Activated CD4-positive, alpha-beta memory T cell treated with anti-CD3 and anti-CD28 coated beads for 36 hours (primary cell): ENCODE data around the gene DNAL1. TPM values are rescaled to one million over a fixed set of nuclear protein-coding genes. Genes with fewer than 3 reads are reported as not detected.

Experiments
- CTCF ChIA-PET: fragments of 350-600 bp; sonication (Branson Sonifier 250); formaldehyde crosslinking; loops from one replicate; lab custom pipeline; 2021; ENCODE audit warnings: antibody characterized with exemption, inconsistent platforms; lab: Charles Lee
- POLR2A ChIA-PET: fragments of 350-600 bp; sonication (Branson Sonifier 250); formaldehyde crosslinking; loops from one replicate; lab custom pipeline; 2021; ENCODE audit warnings: antibody characterized with exemption; lab: Charles Lee
- DNase-seq: peaks from one replicate; pipeline ENCODE4 v3.0.0-alpha.2; 2020
- H3K27ac Mint-ChIP-seq: one replicate; pipeline ENCODE4 v1.8.0; 2021; ENCODE audit warnings: mixed read lengths
- H3K27me3 Mint-ChIP-seq: one replicate; pipeline ENCODE4 v1.8.0; 2021; ENCODE audit warnings: mixed read lengths
- H3K36me3 Mint-ChIP-seq: one replicate; pipeline ENCODE4 v1.8.0; 2021; ENCODE audit warnings: mixed read lengths
- H3K4me1 Mint-ChIP-seq: one replicate; pipeline ENCODE4 v1.8.0; 2021; ENCODE audit warnings: low read depth, mixed read lengths
- H3K4me3 Mint-ChIP-seq: one replicate; pipeline ENCODE4 v1.8.0; 2021; ENCODE audit warnings: mild to moderate bottlenecking, mixed read lengths
- H3K9me3 Mint-ChIP-seq: one replicate; pipeline ENCODE4 v1.8.0; 2021; ENCODE audit warnings: mixed read lengths
- intact Hi-C: fragments of 100-400 bp; cut with micrococcal nuclease; formaldehyde crosslinking; loops from one replicate; pipeline ENCODE4 v1.15.1; 2023
- total RNA-seq, 2 experiments: library from RNA; stranded (reverse); gene quantifications; one replicate each; pipeline ENCODE4 v1.2.3, GENCODE V29; 2021

Gene DNAL1
- total RNA-seq, 2 experiments from 2014 or later: 4.1 to 6.2 TPM

GRCh38 chr14:73726025-73726961 lies 81.5 kb downstream of the DNAL1 start:
- DNase-seq: no peak
- CTCF ChIA-PET: interaction anchor here (0.7 to 9.4 kb wide), 5 partner anchors 15 to 99 kb away, joined by 3 to 181 read pairs (median 27); no protein-coding TSS in a partner anchor
- Mint-ChIP-seq H3K4me1 (peaks cover 50% of the 10 kb centered on the region), H3K9me3 (no peaks in the 10 kb centered on the region), H3K4me3 (no peak overlapping the region), H3K36me3 (peaks cover 70% of the 10 kb centered on the region), H3K27ac (peak overlapping the region; percentile 65), H3K27me3 (no peaks in the 10 kb centered on the region)
- POLR2A ChIA-PET: no interaction called here
- intact Hi-C loops: no loop called here

GRCh38 chr14:73727166-73727565 lies 82.4 kb downstream of the DNAL1 start:
- no peak for DNase-seq
- H3K36me3 Mint-ChIP-seq: peaks cover 66% of the 10 kb centered on the region
- peak overlapping the region; percentile 60 for H3K27ac Mint-ChIP-seq
- no peaks in the 10 kb centered on the region for H3K9me3 Mint-ChIP-seq
- no peaks in the 10 kb centered on the region for H3K27me3 Mint-ChIP-seq
- no peak overlapping the region for H3K4me3 Mint-ChIP-seq
- ChIA-PET CTCF (interaction anchor here (0.7 to 9.4 kb wide), 12 partner anchors 14 to 141 kb away, joined by 3 to 181 read pairs (median 14); no protein-coding TSS in a partner anchor), POLR2A (interaction anchor here (1.2 kb wide), 1 partner anchor 9 kb away, joined by 3 read pairs; no protein-coding TSS in a partner anchor)
- H3K4me1 Mint-ChIP-seq: peaks cover 46% of the 10 kb centered on the region
- intact Hi-C loops: no loop called here

GRCh38 chr14:73728717-73729330 lies 84.0 kb downstream of the DNAL1 start:
- H3K9me3 Mint-ChIP-seq: no peaks in the 10 kb centered on the region
- H3K36me3 Mint-ChIP-seq: peaks cover 57% of the 10 kb centered on the region
- H3K27ac Mint-ChIP-seq: peak overlapping the region; percentile 78
- no peaks in the 10 kb centered on the region for H3K27me3 Mint-ChIP-seq
- H3K4me3 Mint-ChIP-seq: no peak overlapping the region
- POLR2A ChIA-PET: interaction anchor here (0.6 to 2.4 kb wide), 3 partner anchors 30 to 123 kb away, joined by 3 to 13 read pairs (median 3); partner anchors contain the start of gene PTGR2
- H3K4me1 Mint-ChIP-seq: peaks cover 35% of the 10 kb centered on the region
- CTCF ChIA-PET: interaction anchor here (0.6 to 9.4 kb wide), 41 partner anchors 8 to 593 kb away, joined by 3 to 181 read pairs (median 6); partner anchors contain the start of gene ZNF410
- intact Hi-C loops: loop anchor here (1.0 kb wide), 2 partner anchors 29 to 96 kb away; no protein-coding TSS in a partner anchor
- DNase-seq: peak; percentile 90

GRCh38 chr14:73729556-73730265 lies 84.9 kb downstream of the DNAL1 start:
- no peak overlapping the region for H3K4me3 Mint-ChIP-seq
- intact Hi-C loops: no loop called here
- H3K27me3 Mint-ChIP-seq: no peaks in the 10 kb centered on the region
- peak overlapping the region; percentile 78 for H3K27ac Mint-ChIP-seq
- peaks cover 27% of the 10 kb centered on the region for H3K4me1 Mint-ChIP-seq
- no peaks in the 10 kb centered on the region for H3K9me3 Mint-ChIP-seq
- ChIA-PET POLR2A (interaction anchor here (2.4 kb wide), 1 partner anchor 29 kb away, joined by 13 read pairs; no protein-coding TSS in a partner anchor), CTCF (interaction anchor here (0.7 to 9.4 kb wide), 30 partner anchors 10 to 221 kb away, joined by 3 to 181 read pairs (median 8); partner anchors contain the start of gene ZNF410)
- DNase-seq: no peak
- peaks cover 56% of the 10 kb centered on the region for H3K36me3 Mint-ChIP-seq

- no peak overlapping the region for H3K27ac Mint-ChIP-seq
- H3K4me1 Mint-ChIP-seq: peaks cover 18% of the 10 kb centered on the region
- CTCF ChIA-PET: interaction anchor here (2.2 to 9.4 kb wide), 4 partner anchors 23 to 94 kb away, joined by 7 to 181 read pairs (median 36); no protein-coding TSS in a partner anchor
- H3K4me3 Mint-ChIP-seq: no peak overlapping the region
- no peak for DNase-seq
- POLR2A ChIA-PET: no interaction called here
- no peaks in the 10 kb centered on the region for H3K27me3 Mint-ChIP-seq
- intact Hi-C loops: no loop called here
- peaks cover 54% of the 10 kb centered on the region for H3K36me3 Mint-ChIP-seq
- H3K9me3 Mint-ChIP-seq: no peaks in the 10 kb centered on the region
Measured at GRCh38 chr14:73731111-73731510, 86.3 kb downstream of the DNAL1 start.

GRCh38 chr14:73732006-73732405 lies 87.2 kb downstream of the DNAL1 start:
- H3K27me3 Mint-ChIP-seq: no peaks in the 10 kb centered on the region
- H3K4me3 Mint-ChIP-seq: no peak overlapping the region
- no peaks in the 10 kb centered on the region for H3K9me3 Mint-ChIP-seq
- peaks cover 13% of the 10 kb centered on the region for H3K4me1 Mint-ChIP-seq
- peak overlapping the region; percentile 11 for H3K27ac Mint-ChIP-seq
- intact Hi-C loops: no loop called here
- CTCF ChIA-PET: interaction anchor here (0.6 to 9.4 kb wide), 5 partner anchors 17 to 94 kb away, joined by 3 to 181 read pairs (median 7); no protein-coding TSS in a partner anchor
- POLR2A ChIA-PET: interaction anchor here (1.3 kb wide), 1 partner anchor 12 kb away, joined by 3 read pairs; no protein-coding TSS in a partner anchor
- no peak for DNase-seq
- H3K36me3 Mint-ChIP-seq: peaks cover 56% of the 10 kb centered on the region

- Mint-ChIP-seq H3K9me3 (no peaks in the 10 kb centered on the region), H3K36me3 (peaks cover 36% of the 10 kb centered on the region), H3K4me3 (no peak overlapping the region), H3K4me1 (peaks cover 21% of the 10 kb centered on the region), H3K27me3 (no peaks in the 10 kb centered on the region), H3K27ac (no peak overlapping the region)
- CTCF ChIA-PET: interaction anchor here (1.2 kb wide), 1 partner anchor 8 kb away, joined by 4 read pairs; no protein-coding TSS in a partner anchor
- no peak for DNase-seq
- intact Hi-C loops: no loop called here
- POLR2A ChIA-PET: no interaction called here
Measured at GRCh38 chr14:73736842-73737241, 92.1 kb downstream of the DNAL1 start.

- Mint-ChIP-seq H3K9me3 (no peaks in the 10 kb centered on the region), H3K4me1 (peaks cover 39% of the 10 kb centered on the region), H3K4me3 (no peak overlapping the region), H3K27ac (peak overlapping the region; percentile 8), H3K27me3 (no peaks in the 10 kb centered on the region), H3K36me3 (peaks cover 30% of the 10 kb centered on the region)
- ChIA-PET CTCF (interaction anchor here (1.3 to 6.8 kb wide), 2 partner anchors 10 to 19 kb away, joined by 3 to 63 read pairs; no protein-coding TSS in a partner anchor), POLR2A (no interaction called here)
- no peak for DNase-seq
- intact Hi-C loops: no loop called here
Measured at GRCh38 chr14:73738518-73739173, 93.9 kb downstream of the DNAL1 start.

- no peak for DNase-seq
- H3K27ac Mint-ChIP-seq: no peak overlapping the region
- H3K4me3 Mint-ChIP-seq: no peak overlapping the region
- ChIA-PET CTCF (interaction anchor here (1.3 to 6.8 kb wide), 2 partner anchors 11 to 18 kb away, joined by 3 to 63 read pairs; no protein-coding TSS in a partner anchor), POLR2A (no interaction called here)
- H3K4me1 Mint-ChIP-seq: peaks cover 46% of the 10 kb centered on the region
- no peaks in the 10 kb centered on the region for H3K27me3 Mint-ChIP-seq
- H3K9me3 Mint-ChIP-seq: no peaks in the 10 kb centered on the region
- H3K36me3 Mint-ChIP-seq: peaks cover 29% of the 10 kb centered on the region
- intact Hi-C loops: no loop called here
Measured at GRCh38 chr14:73739174-73739898, 94.5 kb downstream of the DNAL1 start.
